GM12865 (cell line): ENCODE measurements around the gene CDHR4.
"Not testable (repeated sequence)": the region's sequence is repeated elsewhere in the genome, so short reads cannot be mapped to it uniquely, and the experiment has no call there.

ENCODE experiments used
- DNase-seq: peaks from one replicate; pipeline ENCODE4 v3.0.0; 2010; ENCODE audit warnings: low read depth
- H3K4me3 ChIP-seq: 2 replicates; pipeline ENCODE4 v1.5.1; 2011; ENCODE audit warnings: mild to moderate bottlenecking, low read depth, low read length, control low read depth
- TF ChIP-seq, protein P1 (sequence below): IDR thresholded peaks from 2 replicates; pipeline ENCODE4 v1.5.1; 2011; ENCODE audit warnings: low read length, control low read depth, low read depth, inconsistent platforms; ENCODE audit not compliant: insufficient read depth; ENCODE audit errors: missing control alignments

Gene CDHR4

DNA sequence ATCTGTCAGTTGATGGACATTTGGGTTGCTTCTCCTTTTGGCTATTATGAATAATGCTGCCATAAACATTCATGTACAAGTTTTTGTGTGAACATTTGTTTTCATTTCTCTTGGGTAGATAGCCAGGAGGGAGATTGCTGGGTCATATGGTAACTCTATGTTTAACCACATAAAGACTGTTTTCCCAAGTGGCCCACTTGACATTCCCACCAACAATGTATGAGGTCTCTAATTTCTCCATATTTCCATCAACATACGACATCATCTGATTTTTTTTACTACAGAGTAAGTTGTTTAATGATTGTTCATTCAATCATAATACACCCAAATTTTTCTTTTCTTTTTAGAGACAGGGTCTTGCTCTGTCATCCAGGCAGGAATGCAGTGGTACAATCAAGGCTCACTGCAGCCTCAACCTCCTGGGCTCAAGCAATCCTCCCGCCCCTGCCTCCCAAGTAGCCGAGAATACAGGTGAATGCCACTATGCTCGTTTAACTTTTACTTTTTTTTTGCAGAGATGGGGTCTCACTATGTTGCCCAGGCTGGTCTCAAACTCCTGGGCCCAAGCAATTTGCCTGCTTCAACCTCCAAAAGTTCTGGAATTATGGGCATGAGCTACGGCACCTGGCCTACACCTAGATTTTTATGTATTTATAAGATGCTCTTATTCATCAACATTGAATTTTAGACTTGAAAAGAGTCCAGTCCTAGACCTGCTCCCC, 20.2 kb downstream of the CDHR4 start:
- DNase-seq, result no peak
- TF ChIP-seq, protein P1, sequence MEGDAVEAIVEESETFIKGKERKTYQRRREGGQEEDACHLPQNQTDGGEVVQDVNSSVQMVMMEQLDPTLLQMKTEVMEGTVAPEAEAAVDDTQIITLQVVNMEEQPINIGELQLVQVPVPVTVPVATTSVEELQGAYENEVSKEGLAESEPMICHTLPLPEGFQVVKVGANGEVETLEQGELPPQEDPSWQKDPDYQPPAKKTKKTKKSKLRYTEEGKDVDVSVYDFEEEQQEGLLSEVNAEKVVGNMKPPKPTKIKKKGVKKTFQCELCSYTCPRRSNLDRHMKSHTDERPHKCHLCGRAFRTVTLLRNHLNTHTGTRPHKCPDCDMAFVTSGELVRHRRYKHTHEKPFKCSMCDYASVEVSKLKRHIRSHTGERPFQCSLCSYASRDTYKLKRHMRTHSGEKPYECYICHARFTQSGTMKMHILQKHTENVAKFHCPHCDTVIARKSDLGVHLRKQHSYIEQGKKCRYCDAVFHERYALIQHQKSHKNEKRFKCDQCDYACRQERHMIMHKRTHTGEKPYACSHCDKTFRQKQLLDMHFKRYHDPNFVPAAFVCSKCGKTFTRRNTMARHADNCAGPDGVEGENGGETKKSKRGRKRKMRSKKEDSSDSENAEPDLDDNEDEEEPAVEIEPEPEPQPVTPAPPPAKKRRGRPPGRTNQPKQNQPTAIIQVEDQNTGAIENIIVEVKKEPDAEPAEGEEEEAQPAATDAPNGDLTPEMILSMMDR, result no peak

DNA sequence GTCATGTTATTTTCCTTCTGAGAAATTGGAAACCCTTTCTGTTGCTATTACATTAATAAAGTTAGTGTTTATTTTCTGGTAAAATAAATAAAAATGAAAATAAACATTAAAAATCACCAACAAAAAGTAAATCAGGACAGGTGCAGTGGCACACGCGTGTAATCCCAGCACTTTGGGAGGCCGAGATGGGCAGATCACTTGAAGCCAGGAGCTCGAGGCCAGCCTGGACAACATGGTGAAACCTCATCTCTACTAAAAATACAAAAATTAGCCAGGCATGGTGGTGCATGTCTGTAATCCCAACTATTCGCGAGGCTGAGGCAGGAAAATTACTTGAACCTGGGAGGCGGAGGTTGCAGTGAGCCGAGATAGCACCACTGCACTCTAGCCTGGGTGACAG, 23.6 kb downstream of the CDHR4 start:
- DNase-seq, H3K4me3 ChIP-seq: not testable (repeated sequence)

More for the DNA sequence above, 20.2 kb downstream of the CDHR4 start:
- H3K4me3 ChIP-seq, result no peak overlapping the region

DNA sequence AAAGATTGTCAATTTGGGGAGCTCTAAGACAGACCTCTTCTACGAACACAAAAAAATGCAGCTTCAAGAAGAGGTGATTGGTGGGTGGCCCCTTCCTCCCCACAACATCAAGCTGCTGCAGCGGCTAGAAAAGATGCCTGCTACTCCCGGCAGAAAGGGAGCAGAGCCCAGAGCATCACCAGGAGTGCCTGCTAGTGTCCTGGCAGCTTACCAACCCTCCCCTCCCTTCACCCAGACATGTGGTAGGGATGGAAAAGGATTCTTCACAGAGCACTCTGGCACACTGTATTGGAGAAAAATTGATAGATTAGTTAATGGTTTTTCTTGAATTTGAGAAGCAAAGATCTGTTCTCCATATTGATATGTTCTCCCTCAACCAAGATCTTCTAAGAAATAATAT, 24.1 kb downstream of the CDHR4 start:
- H3K4me3 ChIP-seq, result no peak overlapping the region
- DNase-seq, result no peak
- TF ChIP-seq, protein P1, result no peak

DNA sequence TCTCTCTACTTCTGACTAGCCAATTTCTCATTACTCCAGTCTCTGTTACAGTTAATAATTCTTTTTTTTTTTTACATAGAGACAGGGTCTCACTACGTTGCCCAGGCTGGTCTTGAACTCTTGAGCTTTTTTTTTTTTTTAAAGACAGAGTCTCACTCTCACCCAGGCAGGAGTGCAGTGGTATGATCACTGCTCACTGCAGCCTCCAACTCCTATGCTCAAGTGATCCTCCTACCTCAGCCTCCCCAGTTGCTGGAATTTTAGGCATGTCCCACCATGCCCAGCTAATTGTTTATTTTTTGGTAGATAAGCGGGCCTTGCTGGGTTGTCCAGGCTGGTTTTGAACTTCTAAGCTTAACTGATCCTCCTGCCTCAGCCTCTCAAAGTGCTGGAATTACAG, 27.0 kb downstream of the CDHR4 start:
- TF ChIP-seq, protein P1, result no peak
- H3K4me3 ChIP-seq, result no peak overlapping the region
- no peak for DNase-seq

DNA sequence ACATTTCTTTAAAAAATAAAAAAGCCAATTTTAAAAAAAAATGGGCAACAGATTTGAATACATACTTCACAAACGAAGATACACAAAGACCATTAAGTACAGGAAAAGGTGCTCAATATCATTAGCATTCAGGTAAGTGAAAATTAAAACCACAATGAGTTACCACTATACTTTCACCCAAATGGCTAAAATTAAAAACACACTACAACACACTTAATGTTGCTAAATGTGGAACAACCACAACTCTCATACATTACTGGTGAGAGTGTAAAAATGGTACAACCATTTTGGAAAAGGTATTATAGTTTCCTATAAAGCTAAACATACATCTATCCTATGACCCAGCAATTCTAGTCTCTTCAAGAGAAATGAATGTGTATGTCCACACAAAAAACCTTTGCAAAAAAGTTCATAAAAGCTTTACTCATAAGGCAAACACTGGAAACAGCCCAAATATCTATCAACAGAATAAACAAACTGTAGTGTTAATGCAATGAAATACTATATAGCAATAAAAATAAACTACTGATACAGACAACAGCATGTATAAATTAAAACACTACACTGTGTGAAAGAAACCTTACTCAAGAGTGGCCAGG, 28.2 kb downstream of the CDHR4 start:
- no peak for DNase-seq
- no peak overlapping the region for H3K4me3 ChIP-seq
- TF ChIP-seq, protein P1, result no peak

DNA sequence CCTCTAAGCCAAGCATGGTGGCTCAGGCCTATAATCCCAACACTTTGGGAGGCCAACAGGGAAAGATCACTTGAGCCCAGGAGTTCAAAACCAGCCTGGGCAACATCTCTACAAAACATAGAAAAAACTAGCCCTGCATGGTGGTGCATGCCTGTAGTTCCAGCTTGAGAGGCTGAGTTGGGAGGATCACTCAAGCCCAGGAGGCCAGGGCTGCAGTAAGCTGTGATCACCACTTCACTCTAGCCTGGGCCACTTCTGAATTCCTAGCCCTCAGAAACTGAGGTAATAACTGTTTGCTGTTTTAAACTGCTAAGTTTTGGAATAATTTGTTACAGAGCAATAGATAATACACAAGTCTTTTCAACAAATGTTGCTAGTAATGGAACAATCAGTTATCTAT, 29.7 kb downstream of the CDHR4 start:
- DNase-seq, result no peak
- no peak overlapping the region for H3K4me3 ChIP-seq
- TF ChIP-seq, protein P1, result no peak

DNA sequence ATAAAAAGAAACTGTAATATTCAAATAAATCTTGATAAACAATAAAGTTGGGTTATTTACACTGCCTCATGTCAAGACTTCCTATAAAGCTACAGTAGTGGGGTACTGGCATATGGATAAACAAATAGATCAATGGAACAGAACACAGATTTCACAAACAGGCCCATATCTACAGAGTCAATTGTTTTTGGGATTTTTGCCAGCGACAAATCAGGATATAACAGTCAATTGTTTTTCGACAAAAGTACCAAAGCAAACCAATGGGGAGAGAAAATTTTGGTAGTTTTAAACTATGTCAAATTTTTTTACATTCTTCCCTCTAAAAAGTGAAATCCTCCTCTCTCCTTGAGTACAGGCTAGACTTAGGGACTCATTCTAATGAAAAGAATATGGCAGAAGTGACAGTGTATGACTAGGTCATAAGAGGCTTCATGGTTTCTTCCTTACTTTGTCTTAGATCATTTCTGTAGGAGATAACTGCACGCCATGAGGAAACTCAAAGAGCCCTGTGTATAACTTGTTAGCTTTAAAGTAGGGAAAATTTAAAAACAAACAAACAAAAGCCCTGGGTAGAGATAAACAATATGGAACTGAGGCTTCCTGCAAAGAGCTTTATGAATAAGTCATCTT, 30.3 kb downstream of the CDHR4 start:
- TF ChIP-seq, protein P1, result no peak
- no peak for DNase-seq
- H3K4me3 ChIP-seq, result no peak overlapping the region
